Esophagus mucosa (tissue), 1 donor: ENCODE measurements around the gene GPR17. TPM values are rescaled to one million over a fixed set of nuclear protein-coding genes. Genes with fewer than 3 reads are reported as not detected.

Experiments
- ATAC-seq: fragments of 200-7000 bp; cut with Tn5 transposase; one replicate; pipeline ENCODE4 v1.9.1; 2020
- total RNA-seq: library from RNA; stranded (reverse); gene quantifications from one replicate; pipeline ENCODE4 v1.2.4, GENCODE V29; 2023
- donor health status: DM: yes; HTN: yes; CAD: no.

GPR17 gene
- total RNA-seq, 1 donor from 2014 or later, result not detected

- peak; percentile 9 for ATAC-seq
Measured at GRCh38 chr2:127672341-127673224, 26.6 kb downstream of the GPR17 start.

DNA sequence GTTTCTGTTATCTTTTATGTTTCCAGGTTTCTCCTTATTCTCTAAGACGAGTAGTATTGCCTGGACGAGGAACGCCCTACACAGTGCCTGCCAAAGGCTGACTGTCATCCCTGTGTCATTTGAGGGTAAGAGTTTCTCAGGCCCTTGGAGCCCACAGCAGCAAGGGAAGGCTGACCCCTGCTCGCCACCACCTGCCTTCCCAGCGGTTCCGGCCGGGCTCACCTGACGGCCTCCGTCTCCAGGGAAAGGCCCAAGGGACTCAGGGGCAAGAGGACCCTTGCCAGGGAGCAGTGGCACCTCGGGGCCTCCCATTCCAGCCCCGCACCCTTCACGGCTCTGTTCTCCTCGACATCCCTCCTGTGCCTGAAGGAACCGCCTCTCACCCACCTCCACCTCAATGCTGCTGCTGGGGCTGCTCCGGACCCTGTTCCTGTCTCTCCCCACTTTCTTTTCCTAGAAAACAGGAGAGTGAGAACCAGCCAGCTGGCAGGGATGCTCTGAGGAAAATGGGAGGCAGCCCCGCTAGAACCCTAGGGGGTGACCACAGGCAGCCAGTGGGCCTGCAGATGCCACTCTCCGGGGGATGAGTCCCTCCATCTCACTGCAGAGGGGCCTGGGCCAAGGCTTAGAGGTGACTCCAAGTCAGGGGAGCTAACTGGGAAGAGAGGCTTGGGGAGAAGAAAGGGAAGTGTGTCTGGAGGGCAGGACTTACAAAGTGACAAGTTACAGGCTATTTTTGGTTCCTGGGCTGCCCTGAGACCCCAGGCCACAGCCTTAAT lies 27.5 kb downstream of the GPR17 start:
- no peak for ATAC-seq

DNA sequence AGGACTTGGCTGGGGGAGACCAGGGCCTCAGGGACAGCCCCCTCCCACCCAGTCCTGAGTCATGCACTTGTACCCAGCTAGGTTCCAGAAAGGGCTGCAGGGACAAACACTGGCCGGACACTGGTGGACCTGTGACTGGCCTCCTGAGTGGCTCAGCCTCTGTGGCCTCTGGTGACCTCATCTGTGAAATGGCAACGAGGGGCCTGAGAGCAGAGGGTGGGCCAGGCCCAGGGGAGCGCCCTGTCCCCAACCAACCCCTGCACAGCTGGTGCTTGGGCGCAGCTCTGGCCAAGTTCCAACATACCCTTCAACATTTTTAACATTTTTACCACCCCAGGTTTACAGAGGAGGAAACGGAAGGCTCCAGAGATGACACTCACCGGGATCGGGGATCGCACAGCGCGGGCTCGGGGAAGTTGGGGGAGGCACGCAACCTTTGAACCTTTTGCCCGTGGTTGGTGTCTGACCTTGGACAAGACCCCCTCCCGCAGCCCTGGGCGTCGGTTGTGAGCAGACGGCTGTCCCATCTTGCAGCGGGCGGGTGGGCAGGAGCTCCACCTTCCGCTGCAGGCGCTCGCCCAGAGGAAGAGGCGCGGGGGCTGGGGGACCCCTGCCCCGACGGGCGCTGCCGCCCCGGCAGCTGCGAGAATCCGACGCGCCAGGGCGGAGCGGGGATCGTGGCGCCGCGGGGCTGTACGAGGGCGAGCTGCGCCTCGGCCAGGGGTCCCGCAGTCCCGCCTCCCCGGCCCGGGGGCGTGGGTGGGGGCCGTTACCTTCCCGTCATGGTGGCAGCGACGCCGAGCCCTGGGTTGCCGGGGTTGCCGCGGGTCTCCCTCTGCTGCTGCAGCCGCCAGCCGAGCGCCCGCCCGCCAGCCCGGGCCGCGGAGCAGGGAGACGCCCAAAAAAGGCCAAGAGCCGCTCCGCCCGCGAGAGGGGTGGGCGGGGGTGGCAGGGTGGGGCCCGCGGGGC lies 28.6 kb downstream of the GPR17 start:
- ATAC-seq, result peak; percentile 38

DNA sequence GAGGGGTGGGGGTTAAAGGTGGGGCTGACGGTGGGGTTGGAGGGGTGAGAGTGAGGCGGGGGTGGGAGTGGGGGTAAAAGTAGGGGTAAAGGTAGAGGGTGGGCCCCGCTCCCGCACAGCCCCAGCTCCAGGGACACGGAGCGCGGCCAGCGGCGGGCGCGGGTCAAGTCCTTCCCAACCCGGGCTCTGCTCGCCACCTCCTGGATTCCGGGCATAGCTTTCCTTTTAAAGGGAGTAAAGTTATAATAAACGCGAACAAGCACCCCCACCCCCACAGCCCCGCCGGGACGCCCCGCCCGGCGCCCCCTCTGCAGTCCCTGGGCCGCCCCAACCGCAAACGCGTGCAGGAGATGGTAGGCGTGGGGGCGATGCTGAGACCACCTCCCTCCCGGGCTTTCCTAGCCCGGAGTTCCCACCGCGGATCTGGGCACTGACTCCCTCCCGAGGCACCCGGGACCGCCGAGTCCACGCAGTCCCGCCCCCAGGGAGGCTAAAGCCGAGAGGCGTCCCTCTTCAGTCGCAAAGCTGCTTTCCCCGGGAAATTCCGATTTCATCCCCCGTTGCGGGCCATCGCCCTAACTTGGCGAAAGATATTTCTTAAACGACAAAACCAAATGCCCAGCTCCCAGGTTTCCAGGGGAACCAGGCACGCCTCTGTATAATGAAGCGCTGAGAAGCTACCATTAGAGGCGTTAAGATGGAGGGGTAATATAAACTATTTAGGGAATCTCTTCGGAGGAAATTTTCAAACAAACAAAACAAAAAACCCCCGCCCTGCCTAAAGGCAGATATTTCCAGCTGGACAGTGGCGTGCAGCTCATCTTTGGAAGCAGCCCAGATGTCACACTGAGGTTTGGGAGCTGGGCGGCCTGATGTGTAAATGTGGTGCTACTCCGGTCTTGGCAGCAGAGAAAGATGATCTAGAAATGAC lies 29.6 kb downstream of the GPR17 start, which contains the start of gene LIMS2:
Gene LIMS2, minus strand, starts transcription at position 200 of the 931 bp plus-strand sequence. CDS start 506 bp downstream, outside the sequence.
- ATAC-seq, result no peak

DNA sequence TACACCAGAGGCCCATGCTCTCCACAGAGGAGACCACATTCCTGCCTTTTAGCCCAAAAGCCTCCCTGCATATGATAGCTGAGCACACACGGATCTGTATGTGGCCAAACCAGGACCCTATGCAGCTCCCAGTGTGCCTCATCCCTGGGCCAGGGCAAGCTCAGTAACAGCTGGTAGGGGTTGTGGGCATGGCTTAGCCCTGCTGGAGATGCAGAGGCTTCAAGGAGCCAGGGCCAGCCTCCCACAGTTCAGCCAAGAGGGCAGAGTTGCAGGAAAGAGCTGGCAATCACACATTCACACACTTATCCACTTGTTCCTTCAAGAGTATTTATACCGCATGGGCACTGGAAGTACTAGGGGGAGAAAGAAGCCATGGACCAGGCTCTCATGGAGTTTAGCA lies 31.0 kb downstream of the GPR17 start:
- no peak for ATAC-seq

GRCh38 chr2:127678531-127678930 lies 32.6 kb downstream of the GPR17 start:
- no peak for ATAC-seq

DNA sequence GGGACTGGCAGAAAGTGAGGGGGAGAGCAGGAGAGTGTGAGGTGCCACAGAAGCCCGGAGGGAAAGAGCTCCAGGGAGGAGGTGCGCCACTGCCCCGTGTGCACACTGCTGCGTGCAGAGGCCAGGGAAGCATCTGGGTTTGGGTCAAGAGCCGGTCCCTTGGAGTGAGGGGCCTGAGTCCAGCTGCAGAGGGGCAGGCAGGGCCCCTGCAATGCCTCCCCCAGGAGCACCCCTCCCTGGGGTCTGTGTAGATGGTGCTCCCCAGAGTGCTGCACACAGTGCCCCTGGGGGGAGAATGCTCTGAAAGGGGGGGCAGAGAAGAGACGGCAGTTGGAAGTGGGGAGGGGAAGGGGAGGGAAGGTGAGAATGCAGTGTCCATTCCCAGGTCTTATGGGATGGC lies 33.0 kb downstream of the GPR17 start:
- ATAC-seq, result no peak

- no peak for ATAC-seq
Measured at GRCh38 chr2:127679680-127680361, 33.9 kb downstream of the GPR17 start.

- no peak for ATAC-seq
Measured at GRCh38 chr2:127680706-127681287, 34.8 kb downstream of the GPR17 start.

DNA sequence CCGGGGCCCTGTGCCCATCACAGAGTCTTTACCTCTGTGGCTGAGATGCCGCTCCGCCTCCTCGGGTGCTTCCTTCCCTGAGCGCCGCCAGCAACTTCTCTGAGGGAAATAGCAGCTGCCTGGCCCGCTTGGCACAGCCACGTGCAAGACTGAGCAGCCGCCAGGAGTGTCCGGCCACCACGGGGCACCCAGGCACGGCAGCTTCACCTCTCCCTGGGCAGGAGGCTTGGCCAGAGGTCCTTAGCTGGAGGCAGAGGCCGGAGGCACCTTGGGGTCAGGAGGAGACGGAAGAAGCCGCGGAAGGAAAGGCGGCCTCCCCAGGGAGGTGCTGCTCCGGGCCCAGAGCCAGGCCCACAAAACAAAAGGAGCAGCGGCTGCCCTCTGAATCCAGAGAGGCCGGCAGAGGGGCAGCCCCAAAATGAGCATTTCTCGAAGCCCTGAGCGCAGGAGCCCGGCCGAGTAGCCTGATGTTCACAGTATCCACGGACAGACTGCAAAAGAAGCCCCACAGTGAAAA lies 35.4 kb downstream of the GPR17 start:
- peak; percentile 11 for ATAC-seq

DNA sequence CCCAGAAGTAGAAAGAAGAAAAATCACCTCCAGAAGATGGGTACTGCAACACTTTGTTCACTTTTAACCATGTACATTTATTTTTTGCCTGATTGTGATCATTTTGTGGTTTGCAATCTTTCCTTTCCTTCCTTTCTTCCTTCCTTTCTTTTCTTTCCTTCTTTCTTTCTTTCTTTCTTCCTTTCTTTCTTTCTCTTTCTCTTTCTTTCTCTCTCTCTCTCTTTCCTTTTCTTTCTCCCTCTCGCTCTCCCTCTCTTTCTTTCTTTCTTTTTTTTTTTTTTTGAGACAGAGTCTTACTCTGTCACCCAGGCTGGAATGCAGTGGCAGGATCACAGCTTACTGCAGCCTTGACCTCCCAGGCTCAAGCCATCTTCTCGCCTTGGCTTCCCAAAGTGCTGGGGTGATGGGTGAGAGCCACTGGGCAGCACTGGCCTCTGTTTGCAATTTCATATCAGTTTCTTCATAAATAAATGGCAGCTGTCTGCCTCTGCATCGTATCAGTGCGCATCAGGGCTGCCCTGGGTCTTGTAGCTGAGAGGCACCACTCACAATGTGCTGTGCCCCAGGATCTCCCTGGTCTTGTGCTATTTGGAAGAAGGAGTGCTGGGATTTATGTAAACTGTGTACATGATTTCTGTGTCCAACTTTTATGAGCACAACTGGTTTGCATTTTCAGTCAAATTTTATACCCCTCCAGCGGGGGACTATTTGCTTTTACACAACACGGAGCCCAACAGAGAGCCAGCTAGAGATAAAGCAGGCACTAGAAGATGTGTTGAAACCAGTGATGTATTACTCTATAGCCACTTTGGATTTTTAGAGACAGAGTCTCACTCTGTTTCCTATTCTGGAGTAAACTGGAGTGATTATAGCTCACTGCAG lies 36.3 kb downstream of the GPR17 start:
- ATAC-seq, result no peak

GRCh38 chr2:127683056-127683455 lies 37.1 kb downstream of the GPR17 start:
- no peak for ATAC-seq

- ATAC-seq, result no peak
Measured at GRCh38 chr2:127683757-127684156, 37.8 kb downstream of the GPR17 start.

GRCh38 chr2:127685410-127686080 lies 39.6 kb downstream of the GPR17 start:
- peak; percentile 28 for ATAC-seq

DNA sequence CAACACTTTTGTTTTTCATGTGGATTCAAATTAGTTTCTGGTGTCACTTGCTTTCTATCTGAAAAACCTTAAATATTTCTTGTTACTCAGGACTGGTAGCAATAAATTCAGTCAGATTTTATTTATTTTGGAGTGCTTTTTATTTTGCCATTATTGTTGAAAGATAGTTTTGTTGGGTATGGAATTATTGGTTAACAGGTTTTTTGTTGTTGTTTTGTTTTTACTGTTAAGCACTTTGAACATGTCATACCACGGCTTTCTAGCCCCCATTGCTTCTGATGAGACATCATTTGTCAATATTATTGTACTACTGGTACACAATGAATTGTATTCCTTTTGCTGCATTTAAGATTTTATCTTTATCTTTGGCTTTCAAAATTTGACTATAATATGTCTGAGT lies 42.5 kb downstream of the GPR17 start:
- ATAC-seq, result no peak

- ATAC-seq, result no peak
Measured at GRCh38 chr2:127690696-127691095, 44.7 kb downstream of the GPR17 start.

DNA sequence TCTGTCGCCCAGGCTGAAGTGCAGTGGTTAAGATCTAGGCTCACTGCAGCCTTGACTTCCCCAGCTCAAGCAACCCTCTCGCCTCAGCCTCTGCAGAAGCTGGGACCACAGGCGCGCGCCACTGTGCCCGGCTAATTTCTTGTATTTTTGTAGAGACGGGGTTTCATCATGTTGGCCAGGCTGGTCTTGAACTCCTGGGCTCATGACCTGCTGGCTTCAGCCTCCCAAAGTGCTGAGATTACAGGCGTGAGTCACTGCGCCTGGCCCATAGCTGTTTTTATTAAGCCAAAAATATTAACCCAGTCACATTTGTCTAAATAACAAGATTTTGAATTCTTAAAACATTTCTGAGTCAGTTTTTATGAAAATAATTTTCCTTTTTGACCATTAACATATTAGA lies 49.0 kb downstream of the GPR17 start:
- no peak for ATAC-seq
